ENCODE results near the gene MYO5A.
"Not testable (repeated sequence)": the region's sequence is repeated elsewhere in the genome, so short reads cannot be mapped to it uniquely, and the experiment has no call there.

The MYO5A gene

DNA sequence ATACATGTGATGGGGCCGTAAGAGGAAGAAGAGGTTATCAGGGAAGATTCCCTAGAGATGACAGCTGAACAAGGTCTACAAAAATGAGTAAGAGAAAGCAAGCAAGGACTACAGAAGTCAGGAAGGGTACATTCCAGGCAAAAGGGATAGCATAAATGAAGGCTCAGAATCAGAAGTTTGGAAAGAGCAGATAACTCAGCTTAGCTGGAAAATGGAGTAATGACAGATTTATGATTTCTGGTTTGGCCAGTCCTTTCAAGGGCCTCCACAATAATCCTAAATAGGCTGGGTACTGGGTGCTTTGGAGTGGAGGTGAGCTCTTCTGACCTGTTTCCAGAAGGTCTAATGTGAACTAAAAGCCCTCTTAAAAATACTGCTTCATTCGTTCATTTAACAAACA, 110.7 kb downstream of the MYO5A start:
- DNase-seq (ENCODE audit: low read depth): no peak

DNA sequence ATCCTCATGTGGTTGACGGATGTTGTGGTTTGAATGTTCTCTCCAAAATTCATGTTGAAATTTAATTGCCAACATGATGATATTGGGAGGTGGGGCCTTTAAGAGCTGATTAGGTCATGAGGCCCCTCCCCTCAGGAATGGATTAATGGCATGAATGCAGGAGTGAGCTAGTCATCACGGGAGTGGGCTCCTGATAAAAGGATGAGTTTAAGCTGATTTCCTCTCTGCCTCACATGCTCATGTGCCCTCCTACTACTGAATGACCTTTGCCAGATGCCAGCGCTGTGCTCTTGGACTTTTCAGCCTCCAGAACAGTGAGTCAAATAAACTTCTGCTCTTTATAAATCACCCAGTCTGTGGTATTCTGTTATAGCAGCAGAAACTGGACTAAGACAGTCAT, 111.2 kb downstream of the MYO5A start:
- DNase-seq (ENCODE audit: low read depth): no peak

DNA sequence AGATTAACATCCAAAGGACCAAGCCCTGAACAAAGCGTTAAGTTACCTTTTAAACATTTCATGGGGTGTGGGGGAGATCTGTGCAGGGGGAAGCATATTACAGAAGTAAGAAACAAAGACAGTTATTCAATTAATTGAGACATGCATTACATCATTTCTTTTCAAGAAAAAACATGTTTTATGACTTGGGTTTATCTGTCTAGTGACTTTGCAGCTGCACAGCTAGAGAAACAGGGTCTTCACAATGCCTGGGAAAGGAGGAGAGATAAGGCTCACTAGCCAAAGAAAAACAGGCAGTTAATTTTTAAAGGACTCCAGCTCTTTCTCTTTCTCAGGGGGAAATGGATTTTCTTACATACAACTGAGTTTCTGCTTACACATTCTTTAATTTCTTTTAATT, 112.1 kb downstream of the MYO5A start:
- not testable (repeated sequence) for DNase-seq (ENCODE audit: low read depth)

DNA sequence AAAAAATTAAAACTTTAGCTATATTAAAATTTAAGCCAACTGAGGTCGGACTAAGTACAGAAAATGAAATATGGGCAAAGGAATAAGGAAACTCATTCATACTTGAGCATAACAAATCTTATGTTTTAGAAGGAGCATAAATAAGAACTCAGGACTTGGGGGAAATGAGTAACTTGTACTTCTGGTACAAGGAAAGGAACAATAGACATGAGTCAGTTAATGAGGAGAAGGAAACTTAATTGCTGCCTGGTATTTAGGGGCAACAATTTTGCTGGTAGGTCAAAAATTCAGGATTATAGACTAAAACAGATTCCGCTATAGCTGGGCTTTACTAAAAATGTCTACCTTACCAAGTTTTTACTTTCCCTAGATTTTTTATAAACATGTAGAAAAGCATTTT, 113.1 kb downstream of the MYO5A start:
- DNase-seq (ENCODE audit: low read depth): no peak

DNA sequence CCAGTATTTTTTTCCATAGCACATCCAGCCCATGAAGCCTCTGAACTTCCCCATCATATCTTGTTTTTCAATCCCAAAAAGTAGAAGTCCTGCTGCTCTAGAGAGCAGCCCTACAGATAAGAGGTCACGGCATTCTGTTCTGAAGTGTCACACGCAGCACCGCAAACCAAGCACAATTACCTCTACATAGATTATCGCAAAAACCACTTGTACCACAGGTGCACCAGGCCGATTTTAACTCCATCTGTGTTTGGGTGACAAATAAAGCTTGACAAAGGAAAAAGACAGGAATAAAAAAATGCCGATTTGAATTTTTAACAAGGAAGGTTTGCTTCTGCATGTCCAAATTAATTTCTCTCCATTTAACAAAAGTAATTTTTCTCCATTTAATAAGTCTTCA, 113.7 kb downstream of the MYO5A start:
- DNase-seq (ENCODE audit: low read depth): no peak

DNA sequence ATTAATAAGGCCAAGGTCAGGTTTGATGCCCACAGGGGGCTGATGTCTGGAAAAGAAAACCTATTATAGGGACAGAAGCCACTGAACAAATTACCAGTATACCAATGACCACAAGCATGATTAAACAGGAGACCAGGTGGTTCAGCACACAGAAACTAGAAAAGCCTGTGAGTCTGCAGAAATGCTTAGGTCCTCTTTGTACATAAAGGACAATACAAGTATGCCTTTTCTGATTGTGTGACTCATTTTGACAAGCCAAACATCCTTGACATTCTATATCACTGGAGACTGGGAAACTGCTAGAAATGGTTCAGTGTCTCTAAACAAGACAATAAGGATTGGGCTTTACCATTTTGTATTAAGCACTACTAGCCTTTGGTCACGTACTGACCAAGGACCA, 119.9 kb downstream of the MYO5A start:
- DNase-seq (ENCODE audit: low read depth): no peak

DNA sequence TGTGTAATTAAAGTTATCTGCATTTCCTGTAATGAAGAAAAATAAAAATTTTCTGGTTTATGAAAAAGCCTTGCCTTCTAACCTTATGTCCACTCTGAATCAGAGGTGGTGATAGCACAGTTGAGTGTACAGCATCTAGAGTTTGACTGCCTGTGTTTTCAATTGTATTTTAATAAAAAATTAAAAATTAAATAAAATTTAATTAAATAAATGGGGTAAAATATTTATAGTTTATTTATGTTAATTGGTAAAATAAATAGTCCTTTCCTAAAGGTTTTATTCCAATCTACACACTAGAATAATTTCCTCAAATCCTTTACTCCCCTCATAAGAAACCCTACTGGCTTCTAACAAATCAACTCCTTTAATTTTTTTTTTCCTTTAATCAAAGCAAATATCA, 121.3 kb downstream of the MYO5A start:
- DNase-seq (ENCODE audit: low read depth): no peak

DNA sequence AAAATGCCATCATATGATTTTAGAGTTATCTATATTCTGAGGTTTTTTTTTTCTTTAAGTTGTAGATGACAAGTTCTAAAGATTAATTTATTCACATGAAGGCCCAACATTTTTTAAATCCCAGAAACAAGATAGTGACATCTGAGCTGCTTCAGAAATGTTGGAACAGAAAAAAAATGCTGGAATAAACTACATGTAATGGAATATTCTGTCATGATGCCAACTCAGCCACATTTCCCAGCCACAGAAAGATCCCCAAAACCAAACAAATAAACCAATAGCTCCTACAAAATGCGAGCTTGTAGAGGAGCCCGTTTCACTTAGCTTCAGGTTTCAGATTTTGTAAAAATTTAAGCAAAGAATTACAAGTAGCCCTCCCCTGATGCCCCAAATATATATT, 122.1 kb downstream of the MYO5A start:
- no peak for DNase-seq (ENCODE audit: low read depth)

DNA sequence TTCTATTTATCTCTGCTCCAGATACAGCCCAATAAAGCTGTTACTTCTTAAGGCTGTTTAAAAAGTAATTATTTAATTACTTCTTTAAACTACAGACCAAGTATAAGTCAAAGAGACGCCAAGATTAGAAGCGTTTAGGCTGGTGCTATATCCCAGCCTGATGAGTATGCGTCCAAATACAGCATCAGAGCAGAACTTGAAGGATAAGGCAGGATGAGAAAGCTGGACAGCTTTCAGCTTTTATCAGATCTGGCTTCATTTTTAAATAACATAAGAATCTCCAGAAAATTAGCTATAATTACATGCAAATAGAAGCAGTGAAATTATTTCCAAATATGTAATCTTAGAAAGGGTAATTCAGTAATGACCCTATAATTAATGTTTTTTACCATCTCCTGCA, 122.8 kb downstream of the MYO5A start:
- no peak for DNase-seq (ENCODE audit: low read depth)

DNA sequence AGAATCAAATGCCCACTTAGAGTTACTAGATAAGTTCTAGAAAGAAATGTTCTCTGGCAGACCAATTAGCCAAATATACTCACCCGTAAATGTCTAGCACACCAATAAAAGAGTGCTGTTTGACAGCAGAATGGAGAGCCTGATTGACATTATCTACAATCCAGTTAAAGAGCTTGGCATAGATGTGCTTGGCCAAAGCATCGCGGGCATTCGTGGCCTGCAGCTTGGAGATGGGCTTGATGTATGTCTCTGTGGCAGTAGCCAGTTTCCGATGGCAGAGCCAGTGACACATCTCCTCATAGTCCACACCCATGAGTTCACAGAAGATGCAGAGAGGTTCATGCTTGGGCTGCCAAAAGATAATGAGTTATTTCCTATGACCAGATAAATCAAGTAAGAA, 131.6 kb downstream of the MYO5A start:
- no peak for DNase-seq (ENCODE audit: low read depth)

DNA sequence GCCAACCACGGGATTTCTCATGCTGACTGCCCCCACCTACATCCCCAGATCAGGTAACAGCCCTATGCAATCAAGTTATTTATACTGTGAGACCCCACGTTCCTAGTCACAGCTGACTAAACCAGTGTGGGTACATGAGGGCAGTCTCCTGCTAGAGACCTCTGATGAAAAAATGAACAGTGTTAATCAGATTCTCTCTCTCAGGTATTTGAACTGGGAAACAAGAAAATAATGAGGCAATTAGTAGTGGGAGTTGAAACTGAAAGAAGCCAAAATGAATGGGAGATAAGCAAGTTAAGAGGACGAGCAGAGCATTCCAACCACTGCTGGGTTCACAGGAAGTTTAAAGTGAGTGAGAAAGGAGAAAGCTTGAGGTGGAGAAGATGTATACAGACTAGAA, 134.6 kb downstream of the MYO5A start:
- no peak for DNase-seq (ENCODE audit: low read depth)

DNA sequence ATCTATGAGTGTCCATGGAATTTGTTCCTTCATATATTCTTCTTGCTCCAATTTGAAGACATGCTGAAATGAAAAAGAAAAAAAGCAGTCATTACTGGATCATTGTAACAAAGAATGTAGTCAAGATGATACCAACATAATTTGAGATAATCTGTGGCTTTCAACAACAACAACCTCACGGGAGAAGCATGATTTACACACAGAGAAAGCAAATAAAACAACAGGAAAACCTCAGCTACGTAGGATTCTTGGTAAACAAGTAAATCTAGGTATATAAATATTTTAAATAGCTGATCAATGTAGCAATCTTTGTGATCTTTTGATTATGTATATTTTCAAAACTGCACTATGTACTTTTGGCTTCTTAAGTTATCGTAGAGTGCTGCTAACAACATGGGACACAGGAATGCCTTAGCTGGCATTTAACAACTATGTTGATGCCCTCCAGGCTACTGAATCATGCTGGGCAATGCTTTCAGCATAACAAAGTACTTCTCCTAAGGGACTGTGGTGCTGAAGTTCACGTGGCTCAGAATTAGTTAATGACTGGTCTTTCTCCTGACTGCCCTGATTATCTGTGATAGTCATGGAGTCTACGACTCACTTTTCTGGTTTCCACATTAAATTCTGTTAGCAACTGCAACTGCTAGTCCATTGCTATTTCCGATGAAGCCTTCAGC, 136.5 kb downstream of the MYO5A start:
- no peak for DNase-seq (ENCODE audit: low read depth)

DNA sequence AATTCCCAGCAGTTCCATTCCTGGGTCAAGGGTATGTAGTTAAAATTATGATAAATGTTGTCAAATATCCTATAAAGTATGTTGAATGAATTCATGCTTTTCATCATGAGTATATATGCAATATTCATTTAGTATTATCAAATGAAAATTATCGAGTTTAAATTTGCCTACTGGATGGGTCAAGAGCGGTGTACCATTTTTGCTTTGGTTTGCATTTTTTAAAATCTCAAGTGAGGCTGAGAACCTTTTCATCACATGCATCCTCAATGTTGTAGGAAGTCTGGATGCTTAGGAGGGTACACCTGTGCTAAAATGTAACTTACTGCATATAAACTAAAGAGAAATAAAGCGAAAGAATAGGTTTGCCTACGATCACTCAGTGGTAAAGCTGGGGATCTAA, 137.6 kb downstream of the MYO5A start:
- no peak for DNase-seq (ENCODE audit: low read depth)

DNA sequence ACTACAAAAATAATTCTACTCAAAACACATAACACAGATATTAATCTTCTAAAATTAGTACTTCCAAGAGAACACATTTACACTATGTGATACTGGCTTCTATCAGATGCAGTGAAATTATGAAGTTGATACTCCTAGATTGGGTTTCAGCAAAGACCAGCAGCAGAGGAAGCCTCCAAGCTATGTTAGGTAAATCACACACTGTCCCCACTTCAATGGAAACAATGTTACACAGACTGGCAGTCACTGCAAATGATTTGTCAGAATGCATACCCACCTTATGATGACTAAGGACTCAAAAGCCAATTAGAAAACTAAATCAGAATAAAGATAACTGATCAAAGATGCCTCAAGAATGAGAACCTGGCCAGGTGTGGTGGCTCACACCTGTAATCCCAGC, 143.0 kb downstream of the MYO5A start:
- DNase-seq (ENCODE audit: low read depth): no peak

DNA sequence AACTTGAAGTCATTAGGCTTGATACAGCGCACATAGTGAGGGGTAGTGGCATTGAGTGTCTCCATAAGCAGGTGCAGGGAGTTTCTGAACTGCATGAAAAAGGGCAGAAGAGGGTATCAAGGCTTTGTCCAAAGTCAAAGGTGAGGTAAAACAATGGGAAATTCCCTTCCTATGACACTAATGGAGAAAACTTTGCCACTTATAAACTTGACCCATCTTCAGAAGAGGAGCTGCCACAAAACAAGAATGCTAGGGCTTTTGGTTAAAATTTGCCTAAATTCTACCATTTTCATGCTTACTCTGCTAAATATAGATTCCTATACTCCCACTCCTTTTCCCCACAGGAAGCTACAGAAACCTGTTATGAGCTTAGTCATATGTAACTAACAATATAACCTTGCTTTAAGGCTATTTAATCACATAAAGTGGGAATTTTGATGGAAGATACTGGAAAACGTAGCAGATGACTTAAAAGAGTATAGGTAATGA, 145.5 kb downstream of the MYO5A start:
- no peak for DNase-seq (ENCODE audit: low read depth)

DNA sequence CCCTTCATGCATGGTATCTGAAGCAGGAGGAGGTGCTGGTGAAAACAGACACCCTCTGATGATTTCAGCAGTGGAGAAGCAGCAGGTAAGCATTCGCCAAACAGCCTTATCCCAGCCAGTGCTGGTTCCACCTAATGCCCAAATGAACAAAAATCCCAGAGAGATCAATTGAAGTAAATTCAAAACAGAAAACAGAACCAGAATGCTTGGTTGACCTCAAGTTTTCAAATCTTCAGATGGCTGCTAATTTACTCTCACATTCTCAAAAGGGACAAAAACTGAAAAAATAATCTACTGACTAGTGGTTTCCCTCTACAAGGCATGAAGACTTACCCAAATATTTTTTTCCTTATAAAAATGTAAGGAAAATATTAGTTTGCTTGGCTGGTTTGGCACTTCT, 146.0 kb downstream of the MYO5A start:
- DNase-seq (ENCODE audit: low read depth): no peak

DNA sequence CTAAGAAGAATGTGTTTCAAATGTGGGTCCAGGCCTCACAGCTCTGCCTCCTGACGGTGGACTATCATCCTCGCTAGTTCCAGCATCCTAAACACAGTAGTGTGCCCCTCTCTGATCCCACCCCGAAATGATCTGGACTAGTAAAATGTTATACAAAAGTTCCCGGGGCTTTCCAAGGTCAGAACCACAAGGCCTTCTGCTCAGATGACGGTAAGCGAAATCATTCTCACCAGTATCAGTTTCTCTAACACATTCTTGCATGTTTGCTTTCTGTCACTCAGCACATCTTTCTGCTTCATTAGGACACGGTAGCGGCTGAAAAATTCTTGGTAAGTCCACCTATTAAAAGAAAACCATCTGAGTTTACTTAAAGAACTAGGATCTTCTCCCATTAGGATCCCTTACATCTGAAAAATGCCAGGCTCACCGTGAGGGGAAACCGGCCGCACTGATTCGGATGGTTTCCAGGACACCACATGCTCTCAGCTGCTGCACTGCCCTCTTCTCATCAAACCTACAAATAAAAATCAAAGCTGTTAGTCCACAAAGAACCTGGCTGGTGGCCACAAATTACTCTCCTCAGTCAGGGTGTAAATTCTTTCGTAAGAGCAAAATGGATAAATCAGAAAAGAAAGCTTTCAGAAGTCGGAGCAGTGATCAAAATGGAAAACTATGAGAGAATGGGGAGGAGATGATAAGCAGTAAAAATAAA, 149.1 kb downstream of the MYO5A start:
- DNase-seq (ENCODE audit: low read depth): no peak

DNA sequence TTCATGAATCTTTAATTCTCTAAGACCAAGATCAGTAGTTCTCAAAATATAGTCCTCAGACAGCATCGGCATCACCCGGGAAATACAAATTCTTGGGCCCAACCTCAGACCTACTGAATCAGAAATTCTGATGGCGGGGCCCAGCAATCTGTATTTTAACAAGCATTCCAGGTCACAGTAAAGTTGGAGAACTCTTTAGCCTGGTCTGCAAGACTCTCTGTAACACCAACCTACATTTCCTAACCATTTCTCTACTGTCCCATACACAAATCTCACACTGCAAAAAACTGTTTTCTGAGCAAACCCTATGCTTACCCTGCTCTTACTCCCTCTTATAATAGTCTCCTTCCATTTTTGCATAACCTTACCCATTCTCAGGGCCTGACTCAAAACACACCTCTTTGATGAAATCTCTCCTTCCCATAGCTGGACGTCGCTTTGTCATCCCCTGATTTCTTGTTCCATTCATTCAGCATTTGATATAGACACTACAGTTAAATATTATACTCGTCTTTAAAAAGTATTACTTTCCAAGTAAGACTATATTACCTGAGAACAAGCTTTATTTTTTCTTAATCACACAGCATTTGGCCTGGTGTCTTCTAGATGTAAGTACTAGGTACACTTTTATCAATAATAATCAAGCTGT, 149.8 kb downstream of the MYO5A start:
- no peak for DNase-seq (ENCODE audit: low read depth)

DNA sequence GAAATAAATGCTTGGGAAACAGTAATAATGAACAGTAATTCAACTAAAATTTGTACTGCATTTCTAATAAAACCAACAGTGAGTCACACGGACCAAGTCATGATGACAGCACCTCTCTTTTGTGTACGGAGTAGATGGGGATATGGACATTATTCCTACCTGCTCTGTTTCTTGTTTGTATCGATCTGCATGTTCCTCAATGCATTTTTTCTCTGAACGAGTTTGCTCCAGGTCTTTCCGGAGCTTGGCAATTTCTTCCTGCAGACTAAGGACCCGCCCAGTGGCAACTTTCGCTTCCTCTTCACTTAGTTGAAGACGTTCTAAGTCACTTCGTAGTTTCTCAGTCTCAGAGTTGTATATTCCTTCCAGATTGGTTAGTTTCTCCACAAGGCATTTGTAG, 158.7 kb downstream of the MYO5A start:
- DNase-seq (ENCODE audit: low read depth): no peak

DNA sequence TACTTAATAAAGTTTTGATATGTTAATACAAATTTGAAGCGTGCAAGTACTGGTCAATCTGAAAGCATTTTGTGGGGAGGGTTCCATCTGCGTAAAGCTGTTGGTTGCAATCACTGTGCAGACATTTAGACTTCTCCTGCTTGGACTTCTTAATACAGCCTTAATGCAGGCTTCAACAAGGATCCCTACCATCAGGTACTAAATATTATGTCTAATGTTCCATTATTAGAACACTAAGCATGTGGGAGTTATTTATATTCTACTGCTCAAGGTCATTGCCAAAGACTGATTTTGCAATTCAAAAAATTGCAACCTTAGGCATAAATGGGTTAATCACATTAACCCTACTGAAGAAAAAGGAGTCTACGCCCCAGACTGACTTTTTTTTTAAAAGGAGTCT, 159.2 kb downstream of the MYO5A start:
- DNase-seq (ENCODE audit: low read depth): no peak

DNA sequence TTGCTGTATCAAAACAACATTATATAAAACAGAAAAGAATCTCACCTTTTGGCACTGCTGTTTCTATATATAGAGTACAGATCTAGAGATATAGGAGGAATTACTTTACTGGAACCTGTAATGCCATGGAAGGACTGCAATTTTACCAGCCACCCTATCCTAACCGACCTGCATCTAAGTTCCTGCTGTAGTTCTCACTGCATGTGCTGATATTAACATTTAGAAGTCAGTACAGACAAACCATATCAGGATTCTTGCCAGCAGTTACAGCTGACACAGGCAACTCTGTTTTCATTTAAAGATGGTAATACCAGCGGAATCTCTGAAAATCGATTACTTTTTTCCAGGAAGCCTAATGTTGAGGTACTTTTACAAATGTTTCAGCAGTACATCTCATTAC, 159.7 kb downstream of the MYO5A start:
- DNase-seq (ENCODE audit: low read depth): no peak

DNA sequence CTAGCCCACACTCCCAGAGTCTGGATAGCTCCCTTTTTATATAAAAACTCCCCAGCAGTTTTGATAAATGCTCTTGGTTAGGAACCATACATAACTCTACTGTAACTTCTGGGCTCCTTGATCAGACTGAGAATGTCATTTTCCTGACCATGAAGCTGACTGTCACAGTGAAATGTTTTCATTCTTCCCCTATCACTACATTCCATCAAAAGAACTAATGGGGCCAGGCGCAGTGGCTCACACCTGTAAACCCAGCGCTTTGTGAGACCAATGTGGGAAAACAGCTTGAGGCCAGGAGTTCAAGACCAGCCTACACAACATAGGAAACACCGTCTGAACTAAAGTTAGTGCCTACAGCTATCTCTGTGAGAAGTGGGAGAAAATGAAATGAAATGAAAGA, 160.3 kb downstream of the MYO5A start:
- DNase-seq (ENCODE audit: low read depth): no peak

DNA sequence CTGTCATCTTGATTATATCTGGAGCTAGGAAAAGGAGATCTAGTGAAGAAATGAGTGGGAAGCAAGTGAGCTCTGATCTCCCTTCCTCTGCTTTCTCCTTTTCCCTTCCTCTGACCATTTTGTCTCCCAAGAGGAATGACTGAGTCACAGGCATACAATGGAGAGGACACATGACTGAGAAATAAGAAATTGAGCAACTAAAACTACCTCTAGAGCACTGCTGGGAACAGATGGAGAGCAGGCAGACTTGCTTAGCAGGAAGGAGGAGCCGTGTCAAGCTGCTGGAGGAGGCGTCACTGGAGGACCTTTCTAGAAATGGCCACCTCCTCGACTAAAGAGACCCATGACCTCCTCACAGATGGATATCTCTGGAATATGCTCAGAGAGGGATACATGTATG, 166.2 kb downstream of the MYO5A start:
- DNase-seq (ENCODE audit: low read depth): no peak
